HG02840 (cell line): ENCODE results near the gene ERFL.

Source experiments
- ATAC-seq: cut with Tn5 transposase; IDR thresholded peaks from one replicate; pipeline ENCODE4 v1.9.1; 2021; ENCODE audit warnings: mild to moderate bottlenecking, moderate library complexity, moderate number of reproducible peaks; ENCODE audit not compliant: unreplicated experiment, low FRiP score

ERFL gene

DNA sequence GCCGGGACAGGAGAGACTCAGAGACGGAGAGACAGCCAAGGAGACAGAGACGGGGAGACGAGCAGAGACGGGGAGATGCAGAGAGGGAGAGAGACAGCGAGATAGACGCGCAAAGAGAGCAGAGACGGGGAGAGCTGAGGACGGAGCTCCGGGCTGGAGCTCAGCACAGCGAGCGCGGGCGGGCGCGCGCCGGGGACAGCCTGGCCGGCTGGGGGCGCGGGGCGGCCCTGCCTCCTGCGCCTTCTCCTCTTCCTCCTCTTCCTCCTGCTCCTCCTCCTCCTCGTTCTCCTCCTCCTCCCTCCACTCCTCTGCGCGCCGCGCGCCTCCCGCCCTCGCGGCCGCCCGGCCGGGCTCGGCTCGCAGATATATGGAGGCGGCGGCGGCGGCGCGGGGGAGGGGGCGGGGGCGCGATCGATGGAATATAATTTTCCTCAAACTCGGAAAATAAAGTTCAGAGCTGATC is at the start of gene ERFL:
Gene ERFL (minus strand): TSS at position 229 of the 463 bp plus-strand sequence. CDS start 15,530 bp downstream, outside the sequence.
- ATAC-seq = no peak

DNA sequence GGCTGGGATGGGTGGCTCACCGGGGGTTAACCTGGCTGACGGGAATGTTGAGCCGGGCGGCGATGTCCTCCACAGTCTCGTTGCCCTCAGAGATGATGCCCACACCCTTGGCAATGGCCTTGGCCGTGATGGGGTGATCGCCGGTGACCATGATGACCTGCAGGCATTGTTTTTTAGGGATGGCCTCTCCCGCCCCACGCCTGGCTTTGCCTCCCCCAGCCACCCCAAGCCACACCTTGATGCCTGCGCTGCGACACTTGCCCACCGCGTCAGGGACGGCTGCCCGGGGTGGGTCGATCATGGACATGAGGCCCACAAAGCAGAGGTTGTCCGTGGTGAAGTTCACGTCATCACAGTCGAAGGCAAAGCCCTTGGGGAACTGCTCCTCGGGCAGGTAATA is 49.7 kb upstream of the ERFL start:
- no peak for ATAC-seq

GRCh38 chr19:41974652-41975051 is 46.4 kb upstream of the ERFL start:
- ATAC-seq = no peak

GRCh38 chr19:41971363-41971762 is 43.1 kb upstream of the ERFL start:
- ATAC-seq = no peak

DNA sequence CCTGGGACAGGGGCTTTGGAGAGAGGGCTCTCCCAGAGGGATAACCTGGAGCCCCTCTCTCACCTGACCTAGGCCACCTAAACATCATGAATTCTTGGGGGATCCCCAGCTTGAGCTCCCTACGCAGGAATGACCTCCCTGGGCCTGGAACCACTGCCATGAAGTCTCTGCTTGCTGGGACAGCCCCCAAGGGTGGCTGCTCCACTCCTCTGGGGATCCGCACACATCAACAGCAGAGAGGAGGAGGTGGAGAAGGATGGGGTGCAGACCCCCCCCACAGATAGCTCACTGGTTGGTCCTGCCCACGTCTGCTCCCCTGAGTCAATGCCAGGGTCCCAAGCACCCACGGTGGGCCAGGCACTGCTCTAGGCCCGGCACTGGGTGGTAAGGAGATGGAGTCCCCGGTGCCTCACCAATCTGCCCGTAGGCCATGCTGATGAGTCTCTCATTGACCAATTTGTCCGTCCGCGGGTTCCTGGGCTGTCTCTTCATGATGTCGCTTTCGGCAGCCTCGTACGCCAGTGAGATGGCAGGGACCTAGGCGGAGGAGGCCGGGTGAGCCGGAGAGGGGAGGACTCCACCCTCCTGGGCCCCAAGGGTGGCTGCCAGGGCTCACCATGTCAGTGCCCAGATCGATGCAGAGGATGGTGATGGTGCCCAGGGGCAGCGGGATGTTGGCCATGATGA is 41.7 kb upstream of the ERFL start:
- no peak for ATAC-seq

- ATAC-seq = no peak
These were observed 40.7 kb upstream of the ERFL start for GRCh38 chr19:41968751-41969595.

GRCh38 chr19:41967054-41967783 is 39.0 kb upstream of the ERFL start:
- no peak for ATAC-seq

- ATAC-seq = no peak
These were observed 36.9 kb upstream of the ERFL start for GRCh38 chr19:41965106-41965505.

GRCh38 chr19:41960973-41961372 is 32.7 kb upstream of the ERFL start:
- no peak for ATAC-seq

DNA sequence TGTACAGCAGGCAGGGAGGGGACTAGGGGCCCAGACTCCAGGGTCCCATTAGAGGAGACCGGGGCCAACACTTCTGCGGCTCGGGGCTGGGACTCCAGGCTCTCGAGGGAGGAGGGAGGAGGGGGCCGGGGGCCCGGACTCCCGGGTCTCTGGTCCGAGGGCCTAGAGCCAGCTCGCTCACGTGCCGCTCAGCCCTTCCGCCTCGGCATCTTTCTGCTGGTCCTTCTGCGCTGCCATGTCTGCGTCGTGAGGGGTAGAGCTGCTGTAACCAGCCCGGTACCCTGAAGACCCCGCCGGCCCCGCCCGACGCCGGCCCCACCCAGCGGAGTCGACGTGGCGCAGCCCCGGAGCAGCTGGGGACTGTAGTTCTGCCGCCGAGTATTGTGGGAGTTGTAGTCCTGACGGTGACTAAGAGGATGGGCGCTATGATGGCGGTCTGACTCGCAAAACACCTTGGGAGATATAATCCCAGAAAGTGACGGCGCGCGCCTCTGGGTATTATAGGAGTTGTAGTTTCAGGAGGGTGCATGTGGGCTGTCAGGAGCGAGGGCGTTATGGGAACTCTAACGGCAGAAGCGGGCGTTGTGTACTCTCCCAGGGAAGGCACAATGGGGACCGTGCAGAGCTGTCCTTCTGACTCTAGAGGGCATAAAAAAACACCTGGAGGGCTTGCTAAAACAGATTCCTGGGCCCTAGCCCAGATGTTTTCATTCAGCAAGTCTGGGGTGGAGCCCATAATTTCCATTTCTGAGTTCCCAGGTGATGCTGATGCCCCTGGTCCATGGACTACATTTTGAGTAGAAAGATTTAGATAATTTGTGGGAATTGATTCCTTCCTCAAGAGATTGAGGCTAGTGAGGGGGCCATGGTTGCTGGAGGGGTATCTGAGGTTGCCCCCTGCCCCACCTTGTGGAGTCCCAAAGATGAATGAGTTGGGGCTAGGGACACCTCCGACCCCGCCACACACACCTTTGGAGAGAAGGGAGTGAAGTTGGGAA is 31.1 kb upstream of the ERFL start, which contains the start of gene RABAC1:
Gene RABAC1 (minus strand): TSS at position 266 of the 998 bp plus-strand sequence. CDS start 29 bp downstream, at position 237.
- ATAC-seq = peak; percentile 71

GRCh38 chr19:41958367-41959055 is 30.3 kb upstream of the ERFL start:
- no peak for ATAC-seq

- ATAC-seq = no peak
These were observed 29.7 kb upstream of the ERFL start for GRCh38 chr19:41957838-41958366.

DNA sequence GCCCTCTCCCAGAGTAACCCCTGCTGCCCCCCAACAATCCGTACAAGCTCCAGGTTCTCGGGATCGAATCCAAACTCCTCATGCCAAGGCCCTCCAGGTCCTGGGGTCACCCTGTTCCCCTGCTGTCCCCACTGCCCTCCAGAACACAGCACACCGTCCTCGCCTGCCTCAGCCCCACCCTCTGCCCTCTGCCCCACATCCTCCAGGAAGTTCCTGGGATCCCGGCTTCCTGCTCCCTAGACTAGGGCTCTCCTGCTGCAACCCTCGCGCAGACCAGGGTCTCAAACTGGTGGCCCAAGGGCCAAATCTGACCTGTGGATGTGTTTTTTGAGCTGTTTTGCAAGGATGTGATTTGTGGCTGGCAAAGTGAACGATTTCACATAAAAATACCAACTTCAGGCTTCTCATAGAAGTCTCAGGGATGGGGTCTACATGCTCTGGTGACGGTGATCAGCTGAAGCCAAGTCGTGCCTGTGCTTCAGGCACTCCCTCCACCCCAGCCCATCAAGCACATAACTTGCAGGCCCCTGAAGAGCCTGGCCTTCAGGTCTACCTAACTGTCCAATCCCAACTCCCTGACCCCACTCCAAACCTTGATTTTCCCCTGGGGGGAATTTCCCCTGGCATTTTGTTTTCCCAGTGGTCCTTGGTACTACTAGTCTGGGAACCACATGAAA is 29.1 kb upstream of the ERFL start:
- ATAC-seq = no peak

DNA sequence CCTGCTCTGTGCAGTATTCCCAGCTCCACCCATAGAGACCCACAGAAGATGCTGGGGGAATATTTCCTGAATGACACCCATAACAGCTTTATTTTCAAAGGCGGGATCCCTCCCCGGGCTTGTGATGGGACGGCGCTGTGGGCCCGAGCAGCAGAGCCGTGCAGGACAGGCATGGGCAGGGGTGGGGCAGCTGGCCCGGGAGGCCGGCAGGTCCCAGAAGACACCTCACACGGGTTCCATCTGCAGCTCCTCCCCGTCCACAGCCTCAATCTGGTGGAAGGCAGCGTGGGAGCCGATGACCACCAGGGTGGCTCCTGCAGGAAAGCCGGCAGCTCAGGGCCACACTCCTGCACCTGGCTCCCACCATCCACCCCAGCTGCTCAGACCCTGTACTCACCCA is 28.4 kb upstream of the ERFL start:
- ATAC-seq = no peak

DNA sequence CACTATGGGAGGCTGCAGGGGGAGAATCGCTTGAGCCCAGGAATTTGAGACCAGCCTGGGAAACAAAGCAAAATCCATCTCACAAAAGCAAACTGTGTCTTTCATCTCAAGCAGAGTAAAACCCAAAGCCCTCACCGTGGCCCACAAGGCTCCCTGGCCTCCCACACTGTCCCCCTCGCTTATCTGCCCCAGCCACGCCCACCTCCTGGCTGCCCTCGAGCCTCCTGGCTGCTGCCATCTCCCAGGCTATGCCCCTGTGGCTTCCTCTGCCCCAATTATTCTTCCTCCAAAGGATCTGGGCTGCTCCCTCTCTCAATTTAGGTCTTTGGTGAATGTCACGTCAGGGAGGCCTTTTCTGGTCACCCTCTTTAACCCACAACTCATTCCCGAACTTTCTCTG is 27.3 kb upstream of the ERFL start:
- no peak for ATAC-seq

- ATAC-seq = no peak
These were observed 23.5 kb upstream of the ERFL start for GRCh38 chr19:41951686-41952172.

- no peak for ATAC-seq
These were observed 18.8 kb upstream of the ERFL start for GRCh38 chr19:41947091-41947490.

GRCh38 chr19:41945135-41945766 is 17.0 kb upstream of the ERFL start:
- peak; percentile 82 for ATAC-seq
